Loucy (cell line): ENCODE results near the gene DNM1.

Experiments used
- EZH2phosphoT487 ChIP-seq: fragments of 200-600 bp; IDR thresholded peaks from 2 replicates; pipeline ENCODE4 v1.6.1; 2018; ENCODE audit warnings: antibody characterized with exemption, mild to moderate bottlenecking, moderate library complexity, borderline replicate concordance
- TF ChIP-seq, protein P1 (sequence below): fragments of 200-600 bp; sonication (generic); conservative IDR thresholded peaks from 2 replicates; pipeline ENCODE4 v1.5.1; 2014; ENCODE audit warnings: mild to moderate bottlenecking, antibody characterized with exemption, low read length

GRCh38 chr9:128232528-128233428 lies 29.6 kb downstream of the DNM1 start:
- TF ChIP-seq, protein P1, sequence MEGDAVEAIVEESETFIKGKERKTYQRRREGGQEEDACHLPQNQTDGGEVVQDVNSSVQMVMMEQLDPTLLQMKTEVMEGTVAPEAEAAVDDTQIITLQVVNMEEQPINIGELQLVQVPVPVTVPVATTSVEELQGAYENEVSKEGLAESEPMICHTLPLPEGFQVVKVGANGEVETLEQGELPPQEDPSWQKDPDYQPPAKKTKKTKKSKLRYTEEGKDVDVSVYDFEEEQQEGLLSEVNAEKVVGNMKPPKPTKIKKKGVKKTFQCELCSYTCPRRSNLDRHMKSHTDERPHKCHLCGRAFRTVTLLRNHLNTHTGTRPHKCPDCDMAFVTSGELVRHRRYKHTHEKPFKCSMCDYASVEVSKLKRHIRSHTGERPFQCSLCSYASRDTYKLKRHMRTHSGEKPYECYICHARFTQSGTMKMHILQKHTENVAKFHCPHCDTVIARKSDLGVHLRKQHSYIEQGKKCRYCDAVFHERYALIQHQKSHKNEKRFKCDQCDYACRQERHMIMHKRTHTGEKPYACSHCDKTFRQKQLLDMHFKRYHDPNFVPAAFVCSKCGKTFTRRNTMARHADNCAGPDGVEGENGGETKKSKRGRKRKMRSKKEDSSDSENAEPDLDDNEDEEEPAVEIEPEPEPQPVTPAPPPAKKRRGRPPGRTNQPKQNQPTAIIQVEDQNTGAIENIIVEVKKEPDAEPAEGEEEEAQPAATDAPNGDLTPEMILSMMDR = no peak
- no peak for TF ChIP-seq EZH2phosphoT487
